WTC11 (cell line): Measurements from ENCODE around the gene AIG1.

Experiments used
- CREB1 ChIP-seq: sonication (generic); formaldehyde crosslinking; IDR thresholded peaks from 2 replicates; pipeline ENCODE4 v1.8.0; 2023; ENCODE audit warnings: mild to moderate bottlenecking, missing genetic modification reagents
- HMGA2 ChIP-seq: fragments of 250-450 bp; sonication (Bioruptor Pico); IDR thresholded peaks from 2 replicates; pipeline ENCODE4 v1.4.0; 2021; ENCODE audit warnings: mild to moderate bottlenecking, moderate library complexity
- NR2C2 ChIP-seq: sonication (generic); formaldehyde crosslinking; IDR thresholded peaks from 2 replicates; pipeline ENCODE4 v1.8.0; 2022; ENCODE audit warnings: mild to moderate bottlenecking, missing genetic modification reagents

DNA sequence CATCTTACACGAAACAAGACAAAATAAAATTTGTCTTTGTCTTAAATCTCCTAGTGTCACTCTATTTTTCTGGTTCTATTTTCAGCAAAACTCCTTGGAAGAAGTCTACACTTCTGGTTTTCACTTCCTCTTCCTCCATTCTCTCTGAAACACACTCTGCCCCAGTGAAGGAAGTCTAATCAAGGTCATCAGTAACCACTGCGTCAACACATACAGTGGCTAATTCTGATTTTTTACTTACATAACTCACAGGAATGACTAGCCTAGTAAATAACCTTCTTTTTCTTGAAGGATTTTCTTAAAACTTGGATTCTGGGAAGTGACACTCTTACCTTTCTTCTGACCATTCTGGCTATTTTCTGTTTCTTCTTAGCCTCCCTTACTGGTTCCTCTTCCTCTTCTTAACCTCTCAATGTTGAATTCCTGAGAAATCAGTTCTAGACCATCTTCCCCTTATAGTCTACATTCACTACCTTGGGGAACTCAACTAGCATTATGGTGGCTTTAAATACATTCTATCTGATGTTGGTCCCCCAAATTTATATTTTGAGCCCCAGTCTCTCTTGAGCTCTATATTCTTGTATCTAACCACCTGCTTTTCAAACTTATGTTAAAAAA, 37.5 kb downstream of the AIG1 start:
- TF ChIP-seq NR2C2 (CRISPR knock-in tag) (no peak), CREB1 (CRISPR knock-in tag) (no peak), HMGA2 (CRISPR knock-in tag) (no peak)
